WTC11 (cell line): Measurements from ENCODE around the gene PCK2.

ENCODE experiments used
- ATF2 ChIP-seq: sonication (generic); formaldehyde crosslinking; IDR thresholded peaks from 2 replicates; pipeline ENCODE4 v1.8.1; 2022; ENCODE audit warnings: low read depth, missing genetic modification reagents, borderline replicate concordance
- CTCF ChIP-seq: fragments of 200-600 bp; IDR thresholded peaks from 2 replicates; pipeline ENCODE4 v1.8.0; 2022; ENCODE audit warnings: antibody characterized with exemption
- HMGA2 ChIP-seq: fragments of 250-450 bp; sonication (Bioruptor Pico); IDR thresholded peaks from 2 replicates; pipeline ENCODE4 v1.4.0; 2021; ENCODE audit warnings: mild to moderate bottlenecking, moderate library complexity
- MAX ChIP-seq: sonication (generic); formaldehyde crosslinking; IDR thresholded peaks from 2 replicates; pipeline ENCODE4 v1.8.0; 2022; ENCODE audit warnings: mild to moderate bottlenecking, missing genetic modification reagents
- OVOL2 ChIP-seq: fragments of 250-450 bp; sonication (Bioruptor Pico); IDR thresholded peaks from 2 replicates; pipeline ENCODE4 v1.9.0; 2021; ENCODE audit warnings: mild to moderate bottlenecking, borderline replicate concordance
- SP1 ChIP-seq: sonication (generic); formaldehyde crosslinking; conservative IDR thresholded peaks from 2 replicates; pipeline ENCODE4 v1.8.1; 2022; ENCODE audit warnings: missing genetic modification reagents
- TEAD4 ChIP-seq: sonication (generic); formaldehyde crosslinking; IDR thresholded peaks from 2 replicates; pipeline ENCODE4 v1.8.0; 2022; ENCODE audit warnings: mild to moderate bottlenecking, missing genetic modification reagents
- USF1 ChIP-seq: sonication (generic); formaldehyde crosslinking; IDR thresholded peaks from 2 replicates; pipeline ENCODE4 v1.8.0; 2022; ENCODE audit warnings: mild to moderate bottlenecking, missing genetic modification reagents
- USF2 ChIP-seq: sonication (generic); formaldehyde crosslinking; IDR thresholded peaks from 2 replicates; pipeline ENCODE4 v1.8.1; 2023; ENCODE audit warnings: mild to moderate bottlenecking, missing genetic modification reagents, moderate library complexity
- ZNF281 ChIP-seq: sonication (generic); formaldehyde crosslinking; IDR thresholded peaks from 2 replicates; pipeline ENCODE4 v1.8.0; 2023; ENCODE audit warnings: mild to moderate bottlenecking, missing genetic modification reagents
- ZNF416 ChIP-seq: fragments of 250-450 bp; sonication (Bioruptor Pico); IDR thresholded peaks from 2 replicates; pipeline ENCODE4 v1.9.0; 2021; ENCODE audit warnings: mild to moderate bottlenecking, inconsistent platforms
- ZNF671 ChIP-seq: fragments of 250-450 bp; sonication (Bioruptor Pico); IDR thresholded peaks from 2 replicates; pipeline ENCODE4 v1.8.0; 2021; ENCODE audit warnings: mild to moderate bottlenecking
- ZSCAN18 ChIP-seq: fragments of 250-450 bp; sonication (Bioruptor Pico); IDR thresholded peaks from 2 replicates; pipeline ENCODE4 v2.1.2; 2022; ENCODE audit warnings: mild to moderate bottlenecking, moderate library complexity

- TF ChIP-seq SP1 (no peak), USF2 (CRISPR knock-in tag) (no peak), ZNF416 (CRISPR knock-in tag) (no peak), CTCF (no peak), USF1 (no peak), ZNF671 (CRISPR knock-in tag) (no peak), TEAD4 (CRISPR knock-in tag) (no peak), HMGA2 (no peak), ZNF281 (CRISPR knock-in tag) (no peak), ZSCAN18 (CRISPR knock-in tag) (no peak), OVOL2 (CRISPR knock-in tag) (no peak), MAX (no peak), ATF2 (CRISPR knock-in tag) (no peak)
Measured at GRCh38 chr14:24130380-24130716, 36.2 kb downstream of the PCK2 start, which contains the start of gene FITM1.
